ENCODE measurements around the gene ESYT3. TPM values are rescaled to one million over a fixed set of nuclear protein-coding genes. Genes with fewer than 3 reads are reported as not detected.
"Not testable (repeated sequence)": the region's sequence is repeated elsewhere in the genome, so short reads cannot be mapped to it uniquely, and the experiment has no call there.

Gene ESYT3
- total RNA-seq, 2 experiments from 2014 or later = 0.13 TPM

DNA sequence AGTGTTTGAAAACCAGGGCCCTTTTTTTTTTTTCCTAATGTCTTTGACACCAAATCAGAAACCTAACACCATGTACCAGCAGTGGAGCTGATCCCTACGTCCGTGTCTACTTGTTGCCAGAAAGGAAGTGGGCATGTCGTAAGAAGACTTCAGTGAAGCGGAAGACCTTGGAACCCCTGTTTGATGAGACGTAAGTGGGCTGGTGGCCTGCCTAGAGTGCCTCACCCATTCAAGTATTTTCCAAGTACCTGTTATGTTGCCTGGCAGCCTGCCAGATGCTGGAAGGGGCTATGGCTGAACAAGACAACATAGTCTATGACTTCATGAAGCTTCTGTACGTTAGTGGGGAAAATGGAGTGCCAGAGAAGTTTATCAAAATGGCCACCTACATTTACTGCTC lies 39.7 kb downstream of the ESYT3 start:
- ChIA-PET POLR2A (no interaction called here), CTCF (no interaction called here)

DNA sequence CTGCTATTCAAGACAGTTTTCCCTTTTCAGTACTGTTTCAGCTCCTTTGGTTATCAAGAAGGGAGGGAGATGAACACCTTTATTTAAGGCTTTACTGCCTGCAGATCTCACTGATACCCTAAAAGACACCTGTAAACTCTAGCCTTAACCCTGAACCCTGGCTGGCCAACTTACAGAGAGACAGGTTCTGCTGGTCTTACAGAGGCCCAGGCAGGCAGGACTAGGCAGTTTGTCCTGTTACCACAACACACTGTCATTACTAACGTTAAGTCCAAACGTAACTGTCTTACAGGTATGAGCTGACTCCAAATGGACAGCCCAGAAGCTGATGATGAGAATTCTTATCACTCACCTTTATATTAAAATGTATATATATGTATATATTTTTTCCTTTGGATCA lies 42.1 kb downstream of the ESYT3 start:
- CTCF ChIA-PET = no interaction called here
- POLR2A ChIA-PET = no interaction called here

DNA sequence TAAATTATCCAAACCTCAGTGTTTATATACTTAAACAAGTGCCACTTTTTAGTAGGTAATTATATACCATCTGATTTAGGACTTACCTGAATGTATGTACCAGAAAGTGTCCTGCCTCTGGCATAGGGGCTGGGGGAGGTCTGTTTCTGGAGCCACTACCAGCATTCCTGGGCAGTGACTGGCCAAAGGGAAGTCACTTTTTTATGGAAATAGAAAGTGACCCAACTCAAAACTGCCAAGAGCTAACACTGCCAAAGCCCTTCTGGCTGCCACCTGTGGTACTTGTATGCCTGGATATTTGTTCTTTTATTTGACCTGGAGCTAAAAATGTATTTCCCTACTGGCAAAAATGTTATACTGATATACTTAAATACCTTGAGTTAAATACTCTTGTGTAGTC lies 42.7 kb downstream of the ESYT3 start:
- CTCF ChIA-PET = no interaction called here
- POLR2A ChIA-PET = no interaction called here

DNA sequence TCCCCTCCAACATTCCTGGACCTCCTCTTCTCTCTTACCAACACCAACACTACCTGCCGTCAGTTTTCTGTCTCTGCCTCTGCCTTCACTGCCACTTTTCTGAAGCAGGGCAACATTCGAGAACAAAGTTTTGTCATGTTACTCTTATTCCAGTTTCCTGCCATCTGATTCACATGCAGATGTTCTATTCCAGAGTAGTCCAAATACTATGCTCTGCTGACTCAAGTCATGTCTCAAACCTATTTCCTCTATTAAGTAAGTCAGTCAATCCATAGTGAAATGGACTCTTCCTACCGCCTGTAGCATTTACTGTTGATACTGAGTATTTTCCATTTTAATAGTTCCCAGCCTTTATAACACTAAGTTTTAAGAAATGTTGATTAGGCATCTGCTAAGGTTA lies 43.4 kb downstream of the ESYT3 start:
- POLR2A ChIA-PET = no interaction called here
- CTCF ChIA-PET = no interaction called here

DNA sequence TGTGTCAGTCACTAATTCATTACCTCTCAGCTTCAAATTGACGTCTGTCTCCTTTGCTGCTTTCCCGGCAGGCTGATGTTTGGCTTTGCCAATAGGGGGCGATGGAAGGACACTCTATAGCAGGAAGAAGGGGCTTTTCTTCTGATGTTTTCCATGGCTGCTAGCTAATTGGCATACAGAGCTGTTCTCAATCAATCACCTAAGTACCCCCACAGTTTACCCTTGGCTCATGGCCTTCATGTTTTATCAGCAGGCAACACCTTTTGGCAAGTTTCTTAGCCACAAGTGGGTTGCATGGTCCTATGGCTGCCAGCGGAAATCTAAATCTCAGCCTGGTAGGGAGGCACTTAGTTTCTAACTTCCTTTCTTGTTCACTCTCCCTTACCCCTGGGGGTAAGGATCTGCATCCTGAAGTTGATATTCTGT lies 45.0 kb downstream of the ESYT3 start:
- CTCF ChIA-PET = interaction anchor here (0.9 to 2.6 kb wide), 4 partner anchors 11 to 444 kb away, joined by 3 to 10 read pairs (median 4); no protein-coding TSS in a partner anchor
- POLR2A ChIA-PET = interaction anchor here (0.6 kb wide), 1 partner anchor 38 kb away, joined by 3 read pairs; no protein-coding TSS in a partner anchor

DNA sequence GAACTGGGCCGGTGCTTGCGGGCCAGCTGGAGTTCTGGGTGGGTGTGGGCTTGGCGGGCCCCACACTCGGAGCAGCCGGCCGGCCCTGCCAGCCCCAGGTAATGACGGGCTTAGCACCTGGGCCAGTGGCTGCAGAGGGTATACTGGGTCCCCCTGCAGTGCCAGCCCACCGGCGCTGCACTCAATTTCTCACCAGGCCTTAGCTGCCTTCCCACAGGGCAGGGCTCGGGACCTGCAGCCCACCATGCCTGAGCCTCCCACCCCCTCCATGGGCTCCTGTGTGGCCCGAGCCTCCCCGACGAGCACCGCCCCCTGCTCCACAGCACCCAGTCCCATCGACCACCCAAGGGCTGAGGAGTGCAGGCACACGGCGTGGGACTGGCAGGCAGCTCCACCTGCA lies 50.3 kb downstream of the ESYT3 start:
- POLR2A ChIA-PET, CTCF ChIA-PET: not testable (repeated sequence)

DNA sequence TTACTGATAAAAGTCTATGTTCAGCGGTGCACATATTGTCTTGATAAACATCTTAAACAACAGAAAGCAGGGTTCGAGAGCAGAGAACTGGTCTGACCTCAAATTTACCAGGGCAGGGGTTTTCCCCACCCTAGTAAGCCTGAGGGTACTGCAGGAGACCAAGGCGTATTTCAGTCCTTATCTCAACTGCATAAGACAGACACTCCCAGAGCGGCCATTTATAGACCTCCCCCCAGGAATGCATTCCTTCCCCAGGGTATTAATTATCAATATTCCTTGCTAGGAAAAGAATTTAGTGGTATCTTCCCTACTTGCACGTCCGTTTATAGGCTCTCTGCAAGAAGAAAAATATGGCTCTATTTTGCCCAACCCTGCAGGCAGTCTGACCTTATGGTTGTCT lies 52.2 kb downstream of the ESYT3 start:
- POLR2A ChIA-PET, CTCF ChIA-PET: not testable (repeated sequence)

DNA sequence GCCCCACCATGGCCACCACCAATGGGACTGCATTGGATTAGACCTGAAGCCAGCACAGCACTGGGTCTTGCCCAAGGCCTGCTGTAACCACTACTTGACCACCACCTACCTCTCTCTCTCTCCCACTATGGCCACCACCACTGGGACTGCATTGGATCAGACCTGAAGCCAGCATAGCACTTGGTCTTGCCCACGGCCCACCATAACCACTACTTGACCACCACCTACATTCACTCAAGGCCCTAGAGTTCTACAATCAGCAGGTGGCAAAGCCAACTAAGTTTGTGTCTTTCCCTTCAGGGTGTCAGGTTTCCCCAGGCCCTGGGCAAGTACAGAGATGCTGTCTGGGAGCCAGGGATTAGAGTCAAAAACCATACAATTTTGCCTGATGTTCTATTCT lies 57.6 kb downstream of the ESYT3 start:
- ChIA-PET POLR2A (no interaction called here), CTCF (no interaction called here)

DNA sequence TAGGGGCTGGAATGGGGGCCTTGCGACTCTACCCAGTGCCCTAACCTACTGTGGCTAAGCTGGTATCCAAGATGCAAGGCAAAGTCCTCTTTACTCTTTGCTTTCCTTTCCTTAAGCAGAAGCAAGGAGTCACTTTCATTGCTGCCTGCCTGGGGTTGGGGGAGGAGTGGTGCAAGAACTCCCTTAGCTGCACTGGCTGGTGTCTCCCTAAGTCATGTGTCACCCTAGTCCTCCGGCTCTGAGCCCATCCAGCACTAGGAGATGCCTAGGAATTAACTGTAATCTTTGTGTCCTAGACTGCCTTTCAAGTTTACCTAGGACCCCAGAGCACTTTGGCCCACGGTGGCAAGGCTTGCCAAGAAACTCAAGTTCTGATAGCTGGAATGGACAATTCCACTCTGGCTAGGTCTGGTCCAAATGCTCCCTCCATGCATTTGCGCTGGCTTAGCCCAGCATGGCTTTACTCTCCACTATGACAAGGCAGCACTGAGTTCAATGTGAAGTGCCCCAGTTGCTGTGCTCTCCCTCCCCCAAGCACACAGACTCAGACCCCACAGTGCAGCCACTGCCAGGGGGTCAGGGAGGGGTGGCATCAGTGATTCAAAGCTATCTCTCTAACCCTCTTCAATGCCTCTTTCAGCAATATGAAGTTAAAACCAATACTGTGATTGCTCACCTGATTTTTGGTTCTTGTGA lies 58.7 kb downstream of the ESYT3 start:
- ChIA-PET CTCF (no interaction called here), POLR2A (no interaction called here)

DNA sequence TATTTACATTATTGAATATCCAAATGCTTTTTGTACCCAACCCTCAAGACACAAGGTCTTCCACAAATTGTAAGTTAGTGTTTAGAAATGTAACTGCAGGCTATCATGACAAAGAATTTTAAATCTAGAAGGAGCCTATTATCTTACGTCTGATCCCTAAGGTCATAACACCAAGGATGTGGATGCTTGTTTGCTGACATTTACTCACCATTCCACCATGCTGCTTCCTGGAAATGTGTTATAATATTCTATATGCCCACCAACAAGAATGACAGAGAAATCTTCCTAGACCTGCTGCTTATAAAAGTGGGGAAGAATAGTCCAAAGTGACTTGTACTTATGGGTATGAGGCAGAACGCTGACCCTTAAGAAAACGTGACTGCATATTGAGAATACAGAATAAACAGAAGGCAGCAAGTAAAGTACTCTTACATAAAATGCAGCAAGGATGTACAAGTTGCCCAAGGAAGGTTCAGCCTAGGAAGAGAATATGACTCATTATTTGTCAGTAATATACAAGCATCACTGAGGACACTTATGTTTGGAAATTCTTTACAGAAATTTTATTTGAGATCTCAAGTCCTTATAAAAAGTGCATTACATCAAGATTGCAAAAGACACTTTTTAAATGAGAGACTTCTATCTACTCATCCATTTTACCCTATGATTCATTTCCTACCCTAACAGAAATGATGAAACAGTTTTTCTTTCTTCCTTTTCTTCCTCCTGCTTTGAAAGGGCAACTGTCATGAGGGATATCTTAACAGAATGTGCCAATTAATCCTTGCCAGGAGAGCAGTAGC lies 59.6 kb downstream of the ESYT3 start:
- CTCF ChIA-PET = no interaction called here
- POLR2A ChIA-PET = no interaction called here

DNA sequence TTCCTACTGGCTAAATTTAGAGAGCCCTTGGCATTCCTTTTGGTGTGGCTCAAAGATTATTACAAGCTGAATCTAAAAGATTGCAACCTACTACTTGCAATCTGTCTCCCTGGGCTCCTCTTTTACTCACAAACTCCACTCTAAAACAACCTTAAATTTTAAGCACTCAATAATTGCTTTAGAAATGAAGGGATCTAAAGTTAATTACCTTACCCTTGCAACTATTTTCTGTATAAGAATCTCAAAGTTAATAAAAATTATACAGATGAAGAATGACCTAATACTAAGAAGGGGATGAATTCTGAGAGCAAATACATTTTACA lies 60.2 kb downstream of the ESYT3 start:
- ChIA-PET POLR2A (no interaction called here), CTCF (no interaction called here)

DNA sequence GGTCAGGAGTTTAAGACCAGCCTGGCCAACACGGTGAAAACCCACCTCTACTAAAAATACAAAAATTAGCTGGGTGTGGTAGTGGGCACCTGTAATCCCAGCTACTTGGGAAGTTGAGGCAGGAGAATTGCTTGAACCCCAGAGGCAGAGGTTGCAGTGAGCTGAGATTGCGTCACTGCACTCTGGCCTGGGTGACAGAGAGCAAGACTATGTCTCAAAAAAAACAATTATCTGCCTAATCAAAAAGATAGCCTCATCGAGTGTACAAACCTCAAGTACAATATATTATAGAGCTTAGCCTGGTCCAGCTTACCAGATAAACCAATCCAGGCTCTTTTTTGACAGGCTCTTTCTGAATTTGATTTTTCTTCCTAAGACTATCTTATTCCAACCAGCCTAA lies 61.2 kb downstream of the ESYT3 start:
- CTCF ChIA-PET, POLR2A ChIA-PET: not testable (repeated sequence)

DNA sequence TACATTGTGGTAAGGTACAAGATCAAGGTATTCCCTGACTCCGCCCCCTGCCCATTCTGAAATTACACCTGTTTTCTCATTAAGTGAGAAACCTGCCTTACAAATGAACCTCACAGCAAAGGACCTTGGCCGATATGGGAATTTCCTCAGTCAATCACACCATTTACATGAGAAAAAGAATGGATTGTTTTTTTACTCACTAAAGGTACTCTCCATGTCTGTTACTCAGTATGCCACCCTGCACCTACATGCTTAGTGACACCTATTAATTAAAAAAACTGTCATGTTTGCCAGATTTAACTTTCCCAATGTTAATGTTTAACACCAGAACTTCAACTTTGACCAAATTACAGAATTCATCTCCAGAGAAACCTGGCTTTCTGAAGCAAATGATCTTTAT lies 62.0 kb downstream of the ESYT3 start:
- ChIA-PET POLR2A (no interaction called here), CTCF (no interaction called here)

DNA sequence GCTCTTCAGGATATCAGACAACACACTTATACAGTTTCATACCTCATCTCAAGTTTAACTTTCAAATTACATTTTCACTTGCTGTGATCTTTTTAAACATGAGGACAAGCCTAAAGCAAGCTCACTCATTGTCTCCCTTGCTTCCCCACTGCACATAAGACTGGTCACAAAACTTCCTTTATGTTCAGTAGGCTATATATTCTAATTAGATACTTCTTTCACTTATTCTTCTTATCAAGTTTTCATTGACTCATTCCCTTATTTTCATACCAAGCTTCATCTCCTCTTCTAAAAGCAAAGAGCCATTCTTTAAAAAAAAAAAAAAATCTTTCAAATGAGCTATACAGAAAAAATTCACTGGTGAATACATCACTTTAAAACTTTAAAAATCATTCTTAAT lies 62.6 kb downstream of the ESYT3 start:
- CTCF ChIA-PET = no interaction called here
- POLR2A ChIA-PET = no interaction called here

DNA sequence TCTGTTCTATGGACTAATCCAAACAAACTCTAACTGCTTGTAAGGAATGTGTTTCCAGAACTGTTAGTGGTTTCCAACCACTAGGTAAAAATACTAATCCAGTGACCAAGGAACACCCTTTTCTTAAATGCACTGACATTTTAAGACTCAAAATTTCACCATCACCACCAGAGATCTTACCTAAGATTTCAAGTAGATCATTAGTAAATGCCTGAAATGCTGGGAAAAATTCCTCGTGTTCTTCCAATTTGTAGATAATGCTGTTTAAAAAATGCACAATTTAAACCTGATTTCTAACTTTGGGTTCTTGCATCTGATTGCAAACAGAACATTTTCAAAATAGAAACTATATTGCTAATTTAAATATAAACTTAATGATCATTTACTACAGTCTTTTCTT lies 63.4 kb downstream of the ESYT3 start:
- ChIA-PET CTCF (no interaction called here), POLR2A (no interaction called here)

DNA sequence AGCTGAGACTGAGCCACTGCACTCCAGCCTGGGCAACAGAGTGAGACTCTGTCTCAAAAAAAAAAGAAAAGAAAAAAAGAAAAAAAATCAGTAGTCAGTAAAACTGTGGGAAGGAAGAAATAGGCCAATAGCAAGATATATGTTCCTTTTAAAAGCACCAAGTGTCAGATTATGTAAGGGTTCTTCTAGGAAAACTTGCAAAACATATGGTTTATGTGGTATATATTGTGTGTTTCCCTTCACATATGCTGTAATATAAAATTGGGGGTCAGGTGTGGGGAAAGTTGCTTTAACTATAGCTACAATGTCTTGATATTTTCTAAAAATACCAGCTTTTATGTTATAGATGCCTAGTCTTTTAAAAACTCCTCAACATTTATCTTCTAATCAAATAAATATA lies 64.6 kb downstream of the ESYT3 start:
- ChIA-PET CTCF (no interaction called here), POLR2A (no interaction called here)

DNA sequence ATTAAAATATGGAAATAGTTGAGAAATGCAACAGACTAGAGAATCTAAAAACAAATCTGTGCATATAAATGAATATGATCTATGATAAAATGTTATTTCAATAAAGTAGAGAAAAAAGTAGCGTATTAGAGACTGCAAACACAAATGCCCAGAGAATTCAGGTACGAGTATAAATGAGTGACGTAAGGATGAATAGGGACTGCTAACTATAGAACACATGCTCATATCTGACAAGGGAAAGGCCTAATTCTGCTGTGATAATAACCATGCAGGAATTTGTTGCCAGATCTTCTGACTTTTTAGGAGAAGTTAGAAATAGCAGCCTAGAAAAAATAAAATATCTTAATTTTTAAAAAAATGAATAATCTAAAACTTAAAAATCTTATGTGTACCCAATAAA lies 73.1 kb downstream of the ESYT3 start:
- ChIA-PET POLR2A (no interaction called here), CTCF (no interaction called here)

DNA sequence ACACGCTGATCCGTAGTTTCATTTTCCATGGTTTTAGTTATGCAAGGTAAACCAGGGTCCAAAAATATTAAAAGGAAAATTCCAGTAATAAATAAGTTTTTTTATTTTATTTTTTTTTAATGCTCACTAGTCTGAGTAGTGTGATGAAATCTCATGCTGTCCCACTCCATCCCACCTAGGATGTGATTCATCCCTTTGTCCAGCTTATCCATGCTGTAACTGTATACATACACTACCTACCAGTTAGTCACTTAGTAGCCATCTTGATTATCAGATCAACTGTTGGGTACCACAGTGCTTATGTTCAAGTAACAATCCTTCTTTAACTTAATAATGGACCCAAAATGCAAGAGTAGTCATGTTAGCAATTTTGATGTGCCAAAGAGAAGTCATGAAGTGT lies 75.2 kb downstream of the ESYT3 start:
- ChIA-PET POLR2A (no interaction called here), CTCF (no interaction called here)

DNA sequence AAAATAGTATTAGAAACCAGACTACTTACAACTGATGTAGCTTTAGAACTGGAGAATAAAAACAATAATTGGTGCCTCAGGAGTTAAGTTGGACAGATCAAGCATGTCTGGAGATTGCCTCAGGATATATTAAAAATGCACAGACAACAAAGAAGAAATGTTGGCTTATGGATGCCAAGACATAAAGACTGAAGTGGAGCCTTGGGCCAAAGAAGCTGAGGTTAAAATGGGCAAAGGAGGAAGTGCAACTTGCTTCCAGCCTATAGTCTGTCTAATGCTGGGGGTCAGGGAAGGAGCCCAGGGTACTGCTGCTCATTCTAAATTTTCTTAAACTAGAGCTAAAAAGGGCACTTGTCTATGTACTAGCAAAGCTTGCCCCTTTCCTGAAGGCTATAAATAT lies 77.5 kb downstream of the ESYT3 start:
- CTCF ChIA-PET = interaction anchor here (0.5 kb wide), 1 partner anchor 186 kb away, joined by 3 read pairs; no protein-coding TSS in a partner anchor
- POLR2A ChIA-PET = no interaction called here

DNA sequence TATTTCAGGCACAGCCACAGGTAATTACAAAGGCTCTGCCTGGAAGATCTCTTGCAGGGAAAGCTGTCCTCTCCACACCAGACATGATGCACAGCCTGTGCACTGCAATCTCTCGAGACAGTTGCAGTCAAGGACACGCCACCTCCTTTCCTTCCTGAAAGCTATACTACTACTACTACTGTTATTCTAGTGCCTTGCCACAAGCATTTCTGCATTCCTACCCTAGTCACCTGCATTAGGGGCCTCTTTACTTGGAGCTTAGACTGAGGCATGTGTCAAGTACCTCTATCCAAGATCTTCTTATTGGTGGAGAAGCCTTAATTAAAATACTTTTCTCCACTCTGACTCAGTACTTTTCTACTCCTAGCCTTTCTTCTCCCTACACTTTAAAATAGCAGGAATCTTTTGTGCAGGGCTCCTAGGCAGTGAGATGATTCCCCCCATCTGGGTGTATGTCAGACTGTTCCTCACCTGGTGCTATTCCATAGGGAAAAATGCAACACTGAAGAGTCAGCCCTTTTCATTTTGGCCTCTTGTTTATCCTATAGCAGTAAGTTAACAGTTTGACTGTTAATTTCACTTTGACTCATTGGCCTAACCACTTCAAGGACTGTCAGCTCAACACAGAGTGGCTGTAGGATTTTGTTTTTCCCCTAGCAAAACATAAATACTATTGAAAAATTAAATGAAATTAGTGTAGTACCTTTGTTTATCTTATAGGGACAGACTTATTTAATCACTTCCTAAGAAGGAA lies 78.9 kb downstream of the ESYT3 start:
- CTCF ChIA-PET = no interaction called here
- POLR2A ChIA-PET = no interaction called here

DNA sequence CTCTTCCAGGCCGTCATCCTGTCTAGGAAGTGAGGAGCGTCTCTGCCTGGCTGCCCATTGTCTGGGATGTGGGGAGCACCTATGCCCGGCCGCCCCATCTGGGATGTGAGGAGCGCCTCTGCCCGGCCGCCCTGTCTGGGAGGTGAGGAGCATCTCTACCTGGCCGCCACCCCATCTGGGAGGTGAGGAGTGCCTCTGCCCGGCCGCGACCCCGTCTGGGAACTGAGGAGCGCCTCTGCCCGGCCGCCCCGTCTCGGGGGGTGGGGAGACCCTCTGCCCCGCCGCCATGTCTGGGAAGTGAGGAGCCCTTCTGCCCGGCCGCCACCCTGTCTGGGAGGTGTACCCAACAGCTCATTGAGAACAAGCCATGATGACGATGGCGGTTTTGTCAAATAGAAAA lies 87.0 kb downstream of the ESYT3 start:
- CTCF ChIA-PET, POLR2A ChIA-PET: not testable (repeated sequence)

All from activated CD8-positive, alpha-beta memory T cell treated with anti-CD3 and anti-CD28 coated beads for 36 hours (primary cell).